Activated gamma-delta T cell treated with anti-CD3 and anti-CD28 coated beads, Interleukin-2, amount 50 U/mL, for 16 hours (primary cell): ENCODE results near the gene FBXL14.
"Not testable (repeated sequence)": the region's sequence is repeated elsewhere in the genome, so short reads cannot be mapped to it uniquely, and the experiment has no call there.

Source experiments
- DNase-seq: peaks from one replicate; pipeline ENCODE4 v3.0.0-alpha.2; 2020; ENCODE audit warnings: low read depth

Gene FBXL14

DNA sequence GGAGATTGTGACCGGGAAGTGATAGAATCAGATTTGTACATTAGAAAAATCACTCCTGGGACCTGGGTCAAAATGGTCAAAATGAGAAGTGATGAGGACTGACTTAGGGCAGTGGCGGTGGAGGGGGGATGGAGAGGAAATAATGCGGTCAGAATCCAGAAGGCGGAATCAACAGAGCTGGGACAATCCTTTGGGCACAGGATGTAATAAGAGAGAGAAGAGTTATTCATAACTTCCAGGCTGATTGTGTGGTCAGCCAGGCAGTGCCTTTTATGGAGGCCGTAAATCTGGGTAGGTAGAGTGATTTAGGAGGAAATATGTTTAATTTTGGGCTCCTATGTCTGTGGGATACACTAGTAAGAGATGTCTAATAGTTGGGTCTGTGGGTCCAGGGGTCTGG lies 21.6 kb downstream of the FBXL14 start:
- no peak for DNase-seq

DNA sequence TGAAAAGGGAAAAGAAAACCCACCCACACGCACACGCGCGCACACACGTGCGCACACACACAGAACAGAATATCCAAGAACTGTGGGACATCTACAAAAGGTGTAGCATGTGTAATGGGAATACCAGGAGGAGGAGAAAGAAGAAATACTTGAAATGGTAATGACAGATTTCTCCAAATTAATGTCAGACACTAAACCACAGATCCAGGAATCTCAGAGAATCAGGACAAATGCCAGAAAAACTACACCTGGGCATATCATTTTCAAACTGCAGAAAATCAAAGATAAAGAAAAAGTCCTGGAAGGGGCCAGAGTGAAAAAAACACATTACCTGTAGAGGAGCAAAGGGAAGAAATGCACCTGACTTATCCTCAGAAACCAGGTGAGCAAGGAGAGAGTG lies 26.5 kb downstream of the FBXL14 start:
- DNase-seq = no peak

DNA sequence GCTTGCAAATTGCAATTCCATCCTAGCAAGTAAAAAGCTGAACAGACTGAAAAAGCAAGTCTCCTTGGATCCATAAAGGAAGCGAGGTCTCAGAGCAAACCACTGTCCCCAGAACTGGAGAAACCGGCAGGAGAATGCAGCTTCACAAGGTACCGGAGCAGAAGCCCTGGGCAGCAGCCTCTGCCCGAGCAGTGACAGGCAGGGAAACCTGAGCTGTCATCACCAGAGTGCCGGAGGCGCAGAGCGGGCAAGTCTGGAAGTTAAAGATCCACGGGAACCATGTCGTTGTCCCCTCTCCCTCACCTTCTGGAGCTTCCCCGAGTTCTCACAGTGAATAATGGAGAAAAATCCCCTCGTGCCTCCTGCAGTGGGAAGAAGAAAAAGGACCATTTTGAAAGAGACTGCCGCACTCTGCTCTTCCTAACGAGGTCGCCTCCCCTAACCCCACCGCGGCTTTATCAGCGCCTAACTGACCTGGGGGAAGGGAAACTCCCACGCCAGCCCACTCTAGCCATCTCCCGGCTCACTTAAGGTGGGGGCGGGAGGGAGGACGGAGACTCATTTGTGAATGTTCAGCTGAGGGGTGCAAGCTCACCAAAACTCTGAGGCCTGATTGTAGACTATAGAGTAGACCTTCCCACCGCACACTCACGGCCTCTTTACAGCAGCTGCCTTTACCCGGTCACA lies 27.8 kb downstream of the FBXL14 start:
- DNase-seq = no peak

DNA sequence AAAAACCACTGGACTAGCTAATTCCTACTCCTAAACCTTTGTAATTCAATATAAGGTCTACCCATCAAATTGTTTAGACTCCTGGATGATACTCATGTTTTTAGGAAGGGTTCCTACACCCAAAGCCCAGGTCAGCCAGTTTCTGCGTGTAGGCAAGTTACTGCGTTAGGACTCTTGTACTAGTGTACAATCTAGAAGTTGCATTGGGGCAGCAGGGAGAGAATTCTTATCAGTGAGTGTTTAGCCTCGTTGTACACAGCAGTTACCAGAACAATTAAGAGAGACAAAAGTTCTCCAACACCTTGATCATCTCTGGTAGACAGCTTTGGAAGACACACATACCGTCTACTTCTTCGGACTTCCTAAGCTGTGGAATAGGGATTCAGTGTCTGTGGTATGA lies 29.2 kb downstream of the FBXL14 start:
- no peak for DNase-seq

DNA sequence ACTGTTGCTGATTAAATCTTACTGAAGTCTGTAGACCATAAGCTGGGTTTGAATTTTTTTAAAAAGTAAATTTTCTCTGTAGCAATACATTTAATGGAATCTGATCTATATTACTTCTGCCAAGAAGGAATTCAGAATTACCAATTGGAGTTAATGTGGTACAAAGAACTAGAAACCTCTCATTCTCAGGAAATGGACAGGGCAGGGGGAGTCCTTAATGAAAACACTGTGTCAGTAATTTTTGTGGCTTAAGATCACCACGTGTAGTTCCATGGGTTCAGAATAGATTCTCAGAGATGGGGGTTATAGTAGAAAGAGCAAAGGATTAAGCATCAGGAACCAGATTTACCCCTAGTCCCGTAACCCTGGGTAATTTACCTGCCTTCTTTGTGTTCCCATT lies 30.3 kb downstream of the FBXL14 start:
- DNase-seq = no peak

DNA sequence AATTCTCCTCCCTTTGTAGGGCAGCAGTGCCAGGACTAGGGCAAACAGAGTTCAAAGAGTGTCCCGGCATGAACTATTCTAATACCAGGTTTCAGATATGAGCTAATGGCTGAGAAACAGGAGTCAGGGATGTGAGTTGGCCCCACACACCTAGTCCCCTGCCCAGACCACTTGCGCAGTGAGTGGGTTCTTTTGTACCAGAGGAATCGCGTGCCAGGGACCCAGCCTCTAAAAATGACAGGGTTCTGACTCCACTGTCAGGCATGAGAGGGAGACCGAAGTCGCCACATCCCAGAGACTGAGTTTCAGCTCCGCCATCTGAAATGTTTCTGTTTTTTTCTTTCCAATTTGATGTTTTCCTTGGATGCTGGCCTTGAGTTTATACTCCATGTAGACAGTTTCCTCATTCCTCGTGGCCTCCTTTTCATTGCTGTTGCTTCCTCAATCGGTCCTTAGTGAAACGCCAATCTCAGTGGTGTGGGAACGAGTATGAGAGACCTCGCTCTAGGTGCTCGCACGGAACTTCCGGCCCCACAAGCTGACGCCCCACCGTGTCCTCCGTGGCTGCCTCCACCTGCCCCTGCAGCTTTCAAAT lies 31.5 kb downstream of the FBXL14 start:
- no peak for DNase-seq

DNA sequence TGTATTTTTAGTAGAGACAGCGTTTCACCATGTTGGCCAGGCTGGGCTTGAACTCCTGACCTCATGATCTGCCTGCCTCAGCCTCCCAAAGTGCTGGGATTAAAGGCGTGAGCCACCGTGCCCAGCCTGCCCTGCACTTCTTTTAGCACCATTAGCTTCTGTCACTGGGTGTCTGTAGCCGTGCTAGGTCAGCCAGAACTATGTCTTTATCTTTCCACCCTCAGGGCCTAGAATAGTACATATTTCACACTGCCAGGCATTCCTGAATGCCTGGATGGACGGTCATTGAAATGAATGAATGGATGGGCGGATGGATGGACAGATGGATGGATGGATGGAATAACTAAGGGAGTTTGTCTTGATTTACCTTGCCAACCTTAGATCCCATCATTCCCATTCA lies 33.7 kb downstream of the FBXL14 start:
- DNase-seq = no peak

DNA sequence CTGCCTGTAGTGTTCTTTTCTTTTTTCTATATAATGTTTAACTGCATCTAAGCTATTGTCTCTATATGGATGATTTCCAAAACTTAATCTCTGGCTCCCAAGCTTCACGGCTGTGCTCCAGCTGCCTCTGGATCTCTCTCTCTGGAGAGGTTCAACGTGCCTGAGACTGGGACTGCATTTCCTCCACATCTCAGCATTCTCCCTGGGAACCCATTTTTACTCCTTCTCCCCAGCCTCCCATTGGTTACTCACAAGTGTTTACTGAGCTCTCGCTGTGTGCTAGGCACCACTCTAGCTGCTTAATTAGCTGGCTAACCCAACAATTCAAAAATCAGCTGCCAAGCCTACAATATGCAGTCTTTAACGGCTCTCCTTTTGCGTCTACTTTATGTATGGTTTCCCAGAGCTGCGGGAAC lies 34.7 kb downstream of the FBXL14 start:
- no peak for DNase-seq

DNA sequence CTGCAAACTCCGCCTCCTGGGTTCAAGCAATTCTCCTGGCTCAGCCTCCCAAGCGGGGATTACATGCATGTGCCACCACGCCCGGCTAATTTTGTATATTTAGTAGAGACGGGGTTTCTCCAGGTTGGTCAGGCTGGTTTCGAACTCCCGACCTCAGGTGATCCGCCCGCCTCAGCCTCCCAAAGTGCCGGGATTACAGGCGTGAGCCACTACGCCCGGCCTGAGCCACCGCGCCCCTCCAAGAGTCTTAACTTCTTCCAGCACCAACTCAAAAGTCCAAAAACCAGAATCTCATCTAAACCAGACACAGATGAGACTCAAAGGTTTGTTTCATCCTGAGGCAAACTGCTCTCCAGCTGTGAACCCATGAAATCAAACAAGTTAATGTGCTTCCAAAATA lies 36.3 kb downstream of the FBXL14 start:
- DNase-seq = not testable (repeated sequence)

DNA sequence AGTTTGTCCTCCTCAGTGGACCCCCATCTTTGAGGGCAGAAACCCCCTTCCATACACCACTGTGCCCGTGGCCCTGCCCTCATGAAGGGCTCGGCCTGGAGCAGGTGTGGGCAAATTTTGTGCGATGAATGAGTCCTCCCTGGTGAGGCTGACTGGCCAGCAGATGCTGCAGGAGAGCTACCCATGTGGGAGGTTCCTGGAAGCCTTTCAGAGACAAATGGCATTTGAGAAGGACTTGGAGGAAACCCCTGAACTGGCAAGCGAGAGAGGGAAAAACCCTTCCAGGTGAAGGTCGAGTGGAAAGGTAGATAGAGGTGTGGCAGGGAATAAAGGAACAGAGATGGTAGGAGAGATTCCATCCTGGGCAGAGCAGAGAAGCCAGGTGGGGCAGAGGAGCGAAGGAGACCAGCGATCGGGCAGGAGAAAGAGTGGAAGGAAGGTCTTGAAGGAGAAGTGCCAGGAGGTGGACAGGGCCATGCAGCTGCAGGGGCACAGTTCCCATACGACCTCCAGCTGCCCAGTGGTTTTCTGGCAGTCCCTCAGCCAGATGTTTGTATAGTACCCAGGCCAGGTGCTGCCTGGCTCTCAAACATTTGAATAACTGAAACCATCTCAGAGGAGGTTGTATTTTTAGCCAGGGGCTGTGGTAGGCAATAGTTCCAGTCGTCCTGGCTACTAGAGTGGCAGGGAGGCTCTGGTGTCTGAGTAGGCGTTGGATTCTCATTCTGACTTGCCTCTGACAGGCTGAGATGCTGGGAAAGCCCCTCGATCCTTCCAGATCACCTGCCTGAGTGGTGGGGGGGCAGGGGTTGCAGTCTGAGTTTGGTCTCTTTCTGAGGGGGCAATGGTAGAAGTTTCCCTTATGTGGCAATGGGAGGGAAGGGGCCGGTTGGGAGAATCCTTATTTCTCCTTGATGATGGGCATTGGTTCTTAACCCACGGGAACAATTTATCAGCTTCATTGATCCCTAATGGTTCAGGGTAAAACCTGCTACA lies 40.1 kb downstream of the FBXL14 start:
- no peak for DNase-seq

DNA sequence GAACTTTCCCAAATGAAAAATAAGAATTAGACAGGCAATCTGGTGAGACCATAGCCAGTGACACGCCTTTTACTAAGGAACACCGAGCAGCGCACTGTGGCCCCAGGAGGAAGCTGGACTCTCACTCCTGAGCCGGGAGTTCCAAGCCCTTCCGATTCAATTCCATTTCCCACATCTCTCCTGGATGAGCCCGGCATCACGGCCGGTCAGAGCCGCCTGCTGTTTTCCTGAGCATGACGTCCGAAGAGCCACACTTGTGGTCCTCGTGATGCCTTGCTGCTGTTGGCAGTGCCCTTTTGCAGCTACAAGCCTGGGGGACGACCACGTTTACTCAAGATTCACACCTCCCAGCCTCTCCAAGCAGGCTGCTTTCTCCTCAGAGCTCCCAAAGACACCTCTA lies 40.8 kb downstream of the FBXL14 start:
- no peak for DNase-seq

DNA sequence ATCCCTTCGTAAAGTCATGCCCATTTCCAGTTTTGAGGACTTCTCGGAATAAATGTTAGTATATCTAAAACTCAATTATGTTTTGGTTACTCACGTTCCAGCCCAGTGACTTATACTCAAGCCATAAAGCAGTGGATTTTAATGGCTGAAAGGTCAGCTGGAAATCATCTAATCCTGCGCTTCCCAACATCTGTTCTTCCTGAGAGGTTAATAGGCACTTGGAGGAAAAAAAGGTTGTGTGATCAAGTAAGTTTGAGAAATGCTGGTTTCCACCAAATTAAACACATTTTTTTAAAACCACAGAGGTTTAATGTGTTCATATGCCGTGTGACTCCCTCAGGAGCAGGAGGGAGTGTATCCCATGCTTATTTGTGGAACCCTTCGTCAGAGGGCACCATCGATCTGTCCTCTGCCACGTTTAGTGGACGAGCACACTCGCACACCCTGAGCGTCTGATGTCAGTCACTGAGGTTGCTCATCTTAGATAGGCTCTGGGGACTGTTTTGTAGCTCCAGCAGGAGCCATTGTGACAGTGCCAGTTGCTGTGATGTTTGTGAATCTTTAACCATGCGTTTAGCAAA lies 41.4 kb downstream of the FBXL14 start:
- DNase-seq = no peak

DNA sequence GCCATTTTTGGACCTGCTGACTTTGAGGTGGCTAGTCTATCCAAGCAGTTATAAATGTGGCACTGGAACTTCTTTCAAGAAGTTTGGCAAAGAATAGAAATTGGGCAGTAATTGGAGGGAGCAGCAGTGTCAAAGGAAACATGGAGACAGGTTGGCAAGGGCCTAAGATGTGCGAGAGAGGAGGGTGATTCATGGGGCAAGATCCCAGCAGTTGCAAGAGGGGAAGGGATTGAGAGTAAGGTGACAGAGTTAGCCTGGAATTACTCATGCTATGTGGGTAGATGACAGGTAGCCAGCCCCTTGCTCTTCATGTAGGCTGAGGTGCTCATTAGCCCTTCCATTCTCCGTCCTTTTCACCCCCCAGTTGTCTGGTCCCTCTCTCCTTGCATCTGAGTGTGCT lies 42.2 kb downstream of the FBXL14 start:
- DNase-seq = no peak

DNA sequence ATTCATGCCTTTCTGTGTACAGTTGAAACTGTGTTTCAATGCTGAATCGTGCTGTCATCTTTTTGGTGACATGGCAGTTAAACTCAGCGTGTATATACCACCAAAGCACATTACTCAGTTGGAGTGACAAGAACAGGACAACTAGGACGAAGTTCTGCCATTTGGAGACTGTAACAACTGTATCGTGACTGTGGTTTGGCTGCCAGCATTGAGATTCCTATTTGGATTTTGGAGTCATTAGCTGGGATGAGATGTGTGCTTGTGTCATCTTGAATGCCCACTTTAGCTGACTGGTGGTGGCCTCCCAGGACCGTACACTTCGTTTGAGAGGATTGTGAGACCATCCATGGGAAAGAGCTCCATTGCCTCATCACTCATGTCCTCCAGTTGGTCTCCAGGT lies 42.9 kb downstream of the FBXL14 start:
- DNase-seq = no peak

DNA sequence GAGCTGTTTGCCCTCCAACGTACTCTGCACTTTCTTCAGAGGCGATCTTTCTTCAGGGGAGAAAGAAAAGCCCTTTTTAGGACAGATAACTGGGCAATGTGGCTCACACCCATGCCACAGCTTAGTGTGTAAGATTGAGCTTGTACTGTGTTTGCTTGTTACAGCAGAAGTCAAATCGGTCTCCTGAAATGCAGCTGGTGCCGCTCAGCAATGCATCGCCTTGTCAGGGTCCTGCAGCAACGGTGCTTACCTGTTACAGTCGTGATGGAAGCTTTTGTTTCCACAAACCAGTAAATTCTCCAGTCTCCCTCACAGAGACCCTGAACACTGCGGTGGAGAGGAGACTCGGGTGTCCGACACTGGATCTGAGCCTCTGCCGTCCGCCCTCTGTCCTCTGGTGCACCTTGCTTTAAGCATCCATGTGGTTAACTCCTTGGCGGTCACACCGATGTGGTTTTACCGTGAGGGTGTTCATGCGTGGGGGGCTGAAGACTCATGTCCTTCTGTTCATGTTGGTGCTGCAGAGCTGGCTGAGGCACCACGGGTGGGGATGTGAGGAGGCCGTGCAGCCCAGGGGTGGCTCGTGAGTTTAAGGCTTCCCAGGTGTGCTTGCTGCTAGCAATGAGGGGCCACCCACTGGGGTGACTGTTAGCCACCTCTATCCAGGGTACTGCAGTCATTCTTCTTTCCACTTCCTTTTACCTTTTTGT lies 47.3 kb downstream of the FBXL14 start:
- DNase-seq = no peak

DNA sequence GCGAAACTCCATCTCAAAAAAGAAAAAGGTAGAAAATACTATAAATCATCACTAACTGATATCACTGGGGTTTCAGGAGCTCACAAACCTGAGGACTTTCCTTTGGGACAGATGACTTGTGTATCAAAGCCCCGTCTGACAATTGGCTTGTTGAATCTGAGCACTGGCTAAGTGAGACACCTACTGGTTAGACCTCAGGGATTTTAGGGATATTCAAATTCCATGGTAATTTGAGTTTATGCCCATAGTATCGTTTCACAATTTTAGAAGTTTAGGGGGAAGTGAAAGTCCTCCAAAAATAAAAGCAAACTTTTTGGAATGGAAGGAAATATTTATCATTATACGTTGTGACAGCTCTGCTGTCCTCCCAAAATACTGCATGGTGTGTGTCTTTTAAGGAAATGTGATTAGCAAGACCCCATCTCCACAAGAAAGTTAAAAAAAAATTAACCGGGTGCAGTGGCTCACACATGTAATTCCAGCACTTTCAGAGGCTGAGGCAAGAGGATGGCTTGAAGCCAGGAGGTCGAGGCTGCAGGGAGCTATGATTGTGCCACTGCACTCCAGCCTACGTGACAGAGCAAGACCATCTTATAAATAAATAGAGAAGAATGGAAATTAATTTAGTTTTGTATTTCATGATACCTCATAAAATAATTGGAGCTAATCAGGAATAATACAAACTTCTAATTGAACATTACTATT lies 49.2 kb downstream of the FBXL14 start:
- no peak for DNase-seq

DNA sequence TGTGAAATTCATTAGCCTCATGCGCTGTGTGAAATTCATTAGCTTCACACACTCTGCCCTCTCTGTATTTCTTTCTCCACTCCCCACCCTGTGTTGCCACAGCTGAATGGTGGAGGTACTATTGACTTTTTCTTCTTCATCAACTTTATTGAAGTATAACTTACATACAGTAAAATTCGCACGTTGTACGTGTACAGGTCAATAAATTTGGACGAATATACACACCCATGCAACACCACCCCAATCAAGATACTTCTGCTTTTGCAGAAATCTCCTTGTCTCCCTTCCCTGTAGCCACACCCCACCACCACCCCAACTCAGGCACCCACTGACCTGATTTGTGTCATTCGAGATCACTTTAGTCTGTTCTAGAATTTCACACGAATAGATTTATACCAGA lies 51.8 kb downstream of the FBXL14 start:
- no peak for DNase-seq

DNA sequence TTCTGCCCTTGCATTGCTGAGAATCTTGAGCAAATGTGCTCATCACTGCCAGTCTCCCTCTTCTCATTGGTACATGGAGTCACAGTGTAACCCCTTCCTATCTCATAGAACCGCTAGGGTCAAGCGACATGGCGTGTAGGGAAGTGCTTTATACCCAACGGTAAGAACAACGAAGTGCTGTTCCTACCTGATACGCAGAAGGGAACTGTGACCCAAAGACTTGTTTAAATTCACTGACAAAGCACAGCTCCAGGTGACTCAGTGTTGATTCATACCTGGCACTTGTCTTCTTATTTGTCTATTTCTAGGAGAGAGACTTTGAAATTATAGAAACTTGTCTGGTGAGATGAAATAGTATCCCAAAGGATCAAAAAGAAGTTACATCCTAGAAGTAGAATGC lies 53.7 kb downstream of the FBXL14 start:
- no peak for DNase-seq

DNA sequence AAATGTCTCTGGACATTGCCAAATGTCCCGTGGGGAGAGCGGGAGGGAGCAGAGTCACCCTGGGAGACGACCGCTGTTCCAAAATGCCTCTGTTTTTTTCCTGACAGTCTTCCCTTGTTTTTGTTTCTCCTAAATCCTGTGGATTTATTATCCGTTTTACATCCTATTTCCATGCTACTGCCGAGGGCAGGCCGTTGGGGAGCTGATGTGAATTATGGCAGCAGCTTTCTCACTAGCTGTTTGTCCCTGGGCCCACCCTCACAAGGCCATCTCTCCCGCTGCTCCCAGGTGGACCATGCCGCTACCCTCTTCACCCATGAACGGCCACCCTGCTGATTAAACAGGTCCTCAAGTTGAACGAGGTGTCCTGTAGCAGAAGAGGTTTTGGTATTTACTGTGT lies 55.2 kb downstream of the FBXL14 start:
- DNase-seq = no peak

DNA sequence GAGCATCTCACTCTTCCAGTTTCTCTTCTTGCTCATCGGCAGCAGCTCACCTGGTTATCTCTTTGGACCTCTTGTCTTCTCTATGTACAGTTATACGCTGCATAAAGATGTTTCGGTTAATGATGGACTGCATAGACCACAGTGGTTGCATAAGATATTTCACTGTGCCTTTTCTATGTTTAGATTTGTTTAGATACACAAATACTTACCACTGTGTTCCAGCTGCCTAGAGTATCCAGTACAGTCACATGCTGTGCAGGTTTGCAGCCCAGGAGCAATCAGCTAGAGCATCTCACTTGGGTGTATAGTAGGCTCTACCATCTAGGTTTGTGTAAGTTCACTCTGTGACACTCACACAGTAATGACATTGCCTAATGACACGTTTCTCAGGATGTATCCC lies 57.6 kb downstream of the FBXL14 start:
- no peak for DNase-seq

DNA sequence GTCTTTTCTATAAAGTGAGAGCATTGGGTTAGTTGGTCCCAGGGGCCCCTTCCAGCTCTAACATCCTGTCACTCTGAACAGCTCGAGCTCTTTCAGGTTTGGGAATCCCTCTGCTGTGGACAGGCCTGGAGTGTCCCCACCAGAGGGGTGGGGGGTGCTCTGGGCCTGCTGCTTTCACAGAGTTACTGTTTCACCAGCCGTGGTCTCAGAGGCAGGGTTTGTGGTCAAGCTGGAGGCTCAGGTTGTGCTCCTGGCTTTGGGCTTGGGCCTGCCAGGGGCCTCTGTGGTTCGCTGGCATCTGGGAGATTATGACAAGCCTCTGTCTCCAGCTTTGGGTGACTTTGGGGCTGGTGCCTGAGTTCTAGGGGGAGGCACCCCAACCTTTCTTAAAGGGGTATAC lies 59.6 kb downstream of the FBXL14 start:
- no peak for DNase-seq
